HCT116 (cell line): ENCODE measurements around the gene CCT5. TPM values are rescaled to one million over a fixed set of nuclear protein-coding genes. Genes with fewer than 3 reads are reported as not detected.
"Not testable (repeated sequence)": the region's sequence is repeated elsewhere in the genome, so short reads cannot be mapped to it uniquely, and the experiment has no call there.

ENCODE experiments used
- ATAC-seq: fragments of 200-7000 bp; cut with Tn5 transposase; 2 replicates; pipeline ENCODE4 v1.9.1; 2020; ENCODE audit warnings: mild to moderate bottlenecking, moderate library complexity
- BruUV-seq: library from RNA; stranded (reverse); fragments of 400-500 nt; replicated peaks from 2 replicates; lab custom pipeline; 2021; lab: Mats Ljungman, UMichigan
- CTCF ChIA-PET: fragments of 300-600 bp; sonication (Branson Sonifier 250); formaldehyde crosslinking; loops from one replicate; lab custom pipeline; 2021; ENCODE audit warnings: antibody characterized with exemption; lab: Charles Lee
- POLR2A ChIA-PET: fragments of 300-600, 350-600 bp; sonication (Branson Sonifier 250); formaldehyde crosslinking; loops from one replicate; lab custom pipeline; 2021; ENCODE audit warnings: antibody characterized with exemption; lab: Charles Lee
- RAD21 ChIA-PET, 2 experiments: fragments of 300-600 bp; sonication (Branson Sonifier 250); formaldehyde crosslinking; loops; one replicate each; lab custom pipeline; 2023; ENCODE audit warnings: low total read pairs in 2 of 2; ENCODE audit not compliant: uncharacterized antibody in 2 of 2, unreplicated experiment in 2 of 2, low non-redundant PET in 1 of 2; lab: Charles Lee
- DNase-seq: peaks from one replicate; pipeline ENCODE4 v3.0.0-alpha.2; 2010; ENCODE audit warnings: low read depth, low spot score
- H2AFZ ChIP-seq: fragments of 200-600 bp; shearing (Covaris generic), sonication (generic); 2 replicates; pipeline ENCODE4 v1.6.1; 2017; ENCODE audit warnings: low read depth, mixed run types, mixed read lengths, antibody characterized with exemption, low read length; ENCODE audit not compliant: poor library complexity, severe bottlenecking
- H3K27ac ChIP-seq: 2 replicates; pipeline ENCODE4 v1.5.1; 2012; ENCODE audit warnings: low read depth, low read length
- H3K27me3 ChIP-seq: fragments of 200-600 bp; sonication (generic); 2 replicates; pipeline ENCODE4 v1.6.1; 2016; ENCODE audit warnings: mixed run types, low read length, mixed read lengths; ENCODE audit not compliant: insufficient read depth
- H3K36me3 ChIP-seq, 2 experiments: fragments of 200-500 bp in 1 of 2; fragments of 200-600 bp in 1 of 2; sonication (Bioruptor generic) in 1 of 2; sonication (generic) in 1 of 2; 2 replicates each; pipeline versions ENCODE4 v1.5.1 to v1.6.1; 2014 to 2016; ENCODE audit warnings: low read length in 2 of 2, inconsistent platforms in 1 of 2, mixed read lengths in 1 of 2, mixed run types in 1 of 2; ENCODE audit not compliant: insufficient read depth in 2 of 2, control insufficient read depth in 1 of 2
- H3K4me1 ChIP-seq, 2 experiments: fragments of 200-600 bp in 1 of 2; sonication (generic) in 1 of 2; 2 replicates each; pipeline versions ENCODE4 v1.5.1 to v1.6.1; 2012 to 2017; ENCODE audit warnings: low read length in 2 of 2, inconsistent platforms in 1 of 2, mild to moderate bottlenecking in 1 of 2, mixed read lengths in 1 of 2, mixed run types in 1 of 2, moderate library complexity in 1 of 2; ENCODE audit not compliant: insufficient read depth in 2 of 2, control insufficient read depth in 1 of 2
- H3K4me2 ChIP-seq: fragments of 200-600 bp; sonication (generic); 2 replicates; pipeline ENCODE4 v1.6.1; 2017; ENCODE audit warnings: mixed run types, low read length, mixed read lengths
- H3K4me3 ChIP-seq, 2 experiments: fragments of 200-600 bp in 1 of 2; sonication (generic) in 1 of 2; replicated peaks in 1 of 2; 2 replicates each; pipeline ENCODE4 v1.5.1; 2011 to 2016; ENCODE audit warnings: low read length in 2 of 2, control low read depth in 1 of 2, low read depth in 1 of 2, mild to moderate bottlenecking in 1 of 2, mixed read lengths in 1 of 2, mixed run types in 1 of 2
- H3K79me2 ChIP-seq: fragments of 200-600 bp; sonication (generic); 2 replicates; pipeline ENCODE4 v1.6.1; 2017; ENCODE audit warnings: mild to moderate bottlenecking, mixed run types, low read length, moderate library complexity, mixed read lengths; ENCODE audit not compliant: insufficient read depth
- H3K9ac ChIP-seq: fragments of 200-600 bp; sonication (generic); 2 replicates; pipeline ENCODE4 v1.6.1; 2016; ENCODE audit warnings: low read length, mixed read lengths
- H3K9me2 ChIP-seq: fragments of 200-600 bp; sonication (generic), shearing (Covaris generic); 2 replicates; pipeline ENCODE4 v1.6.1; 2017; ENCODE audit warnings: mixed run types, mild to moderate bottlenecking, moderate library complexity; ENCODE audit not compliant: insufficient read depth
- H3K9me3 ChIP-seq, 2 experiments: fragments of 200-500 bp in 1 of 2; fragments of 200-600 bp in 1 of 2; sonication (Bioruptor generic) in 1 of 2; sonication (generic) in 1 of 2; 2 replicates each; pipeline ENCODE4 v1.6.1; 2014 to 2017; ENCODE audit warnings: low read length in 2 of 2, mixed read lengths in 2 of 2, inconsistent platforms in 1 of 2, low read depth in 1 of 2, mild to moderate bottlenecking in 1 of 2, mixed run types in 1 of 2, moderate library complexity in 1 of 2; ENCODE audit not compliant: control insufficient read depth in 1 of 2, insufficient read depth in 1 of 2
- H4K20me1 ChIP-seq: fragments of 200-600 bp; sonication (generic), shearing (Covaris generic); 2 replicates; pipeline ENCODE4 v1.6.1; 2017; ENCODE audit warnings: mixed run types, mild to moderate bottlenecking, moderate library complexity; ENCODE audit not compliant: insufficient read depth
- CBX3 ChIP-seq: IDR thresholded peaks from 2 replicates; pipeline ENCODE4 v1.6.1; 2012; ENCODE audit warnings: low read depth
- POLR2AphosphoS5 ChIP-seq: IDR thresholded peaks from 2 replicates; pipeline ENCODE4 v1.6.1; 2011; ENCODE audit warnings: mild to moderate bottlenecking, low read depth, low read length, moderate library complexity
- intact Hi-C: fragments of 100-400 bp; cut with micrococcal nuclease; formaldehyde crosslinking; loops from 2 replicates; pipeline ENCODE4 v1.10.0; 2022
- total RNA-seq: library from RNA; stranded (reverse); gene quantifications from one replicate; pipeline ENCODE4 v1.2.1, GENCODE V29; 2021; ENCODE audit not compliant: unreplicated experiment
- TF ChIP-seq, protein P1 (sequence below), 3 experiments: fragments of 200-600 bp in 1 of 3; sonication (generic) in 1 of 3; IDR thresholded peaks in 2 of 3; conservative IDR thresholded peaks in 1 of 3; 2 replicates each; pipeline ENCODE4 v1.5.1; 2012 to 2017; ENCODE audit warnings: low read depth in 2 of 3, low read length in 2 of 3, antibody characterized with exemption in 1 of 3, borderline replicate concordance in 1 of 3, control low read depth in 1 of 3, mild to moderate bottlenecking in 1 of 3, mixed read lengths in 1 of 3, mixed run types in 1 of 3, moderate library complexity in 1 of 3; ENCODE audit not compliant: insufficient read depth in 1 of 3

The CCT5 gene
- total RNA-seq, 1 experiment from 2014 or later = 489 TPM

DNA sequence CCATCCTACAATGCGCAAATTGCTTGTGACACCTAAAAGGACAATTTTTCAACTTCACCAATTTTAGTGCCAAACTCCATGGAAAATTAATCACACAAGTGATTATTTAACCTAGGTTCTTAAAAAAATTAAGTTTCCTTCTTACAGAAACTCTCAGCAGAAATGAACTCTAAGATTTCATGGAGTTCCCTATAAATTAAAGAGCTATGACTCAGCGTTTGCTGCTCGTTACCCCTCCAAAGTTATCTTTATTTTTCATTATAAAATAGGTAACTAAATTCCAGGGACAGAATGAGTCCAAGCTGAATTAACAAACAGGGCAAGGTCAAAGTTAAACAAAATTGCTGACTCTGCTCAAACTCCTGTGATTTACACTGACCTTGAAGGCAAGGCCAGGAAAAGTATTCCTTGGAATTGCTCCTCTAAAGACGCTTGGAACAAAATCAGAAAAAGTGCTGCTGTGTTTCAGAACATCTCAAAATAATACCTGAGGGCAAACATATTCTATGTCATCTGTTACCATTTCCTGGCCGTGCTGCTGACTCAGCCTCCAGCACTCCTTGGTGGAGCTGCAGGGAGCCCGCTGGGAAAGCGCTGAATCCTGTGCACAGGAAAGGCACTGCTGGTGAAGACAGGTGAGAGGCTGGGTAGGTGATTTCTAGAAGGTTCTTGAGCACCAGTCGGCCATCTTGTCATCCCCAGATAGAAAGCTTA is 60.1 kb downstream of the CCT5 start (continued):
- TF ChIP-seq, protein P1, sequence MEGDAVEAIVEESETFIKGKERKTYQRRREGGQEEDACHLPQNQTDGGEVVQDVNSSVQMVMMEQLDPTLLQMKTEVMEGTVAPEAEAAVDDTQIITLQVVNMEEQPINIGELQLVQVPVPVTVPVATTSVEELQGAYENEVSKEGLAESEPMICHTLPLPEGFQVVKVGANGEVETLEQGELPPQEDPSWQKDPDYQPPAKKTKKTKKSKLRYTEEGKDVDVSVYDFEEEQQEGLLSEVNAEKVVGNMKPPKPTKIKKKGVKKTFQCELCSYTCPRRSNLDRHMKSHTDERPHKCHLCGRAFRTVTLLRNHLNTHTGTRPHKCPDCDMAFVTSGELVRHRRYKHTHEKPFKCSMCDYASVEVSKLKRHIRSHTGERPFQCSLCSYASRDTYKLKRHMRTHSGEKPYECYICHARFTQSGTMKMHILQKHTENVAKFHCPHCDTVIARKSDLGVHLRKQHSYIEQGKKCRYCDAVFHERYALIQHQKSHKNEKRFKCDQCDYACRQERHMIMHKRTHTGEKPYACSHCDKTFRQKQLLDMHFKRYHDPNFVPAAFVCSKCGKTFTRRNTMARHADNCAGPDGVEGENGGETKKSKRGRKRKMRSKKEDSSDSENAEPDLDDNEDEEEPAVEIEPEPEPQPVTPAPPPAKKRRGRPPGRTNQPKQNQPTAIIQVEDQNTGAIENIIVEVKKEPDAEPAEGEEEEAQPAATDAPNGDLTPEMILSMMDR (IDR thresholded peaks at IDR 0.05 in 2 of 3, conservative IDR thresholded peaks at IDR 0.05 in 1 of 3; ENCODE audit: borderline replicate concordance in 1 of 3, insufficient read depth in 1 of 3, low read depth in 2 of 3, low read length in 2 of 3) = no peak
- peak; percentile 84; the same call in 1 of the 2 replicates for TF ChIP-seq CBX3
- TF ChIP-seq POLR2AphosphoS5 = no peak

DNA sequence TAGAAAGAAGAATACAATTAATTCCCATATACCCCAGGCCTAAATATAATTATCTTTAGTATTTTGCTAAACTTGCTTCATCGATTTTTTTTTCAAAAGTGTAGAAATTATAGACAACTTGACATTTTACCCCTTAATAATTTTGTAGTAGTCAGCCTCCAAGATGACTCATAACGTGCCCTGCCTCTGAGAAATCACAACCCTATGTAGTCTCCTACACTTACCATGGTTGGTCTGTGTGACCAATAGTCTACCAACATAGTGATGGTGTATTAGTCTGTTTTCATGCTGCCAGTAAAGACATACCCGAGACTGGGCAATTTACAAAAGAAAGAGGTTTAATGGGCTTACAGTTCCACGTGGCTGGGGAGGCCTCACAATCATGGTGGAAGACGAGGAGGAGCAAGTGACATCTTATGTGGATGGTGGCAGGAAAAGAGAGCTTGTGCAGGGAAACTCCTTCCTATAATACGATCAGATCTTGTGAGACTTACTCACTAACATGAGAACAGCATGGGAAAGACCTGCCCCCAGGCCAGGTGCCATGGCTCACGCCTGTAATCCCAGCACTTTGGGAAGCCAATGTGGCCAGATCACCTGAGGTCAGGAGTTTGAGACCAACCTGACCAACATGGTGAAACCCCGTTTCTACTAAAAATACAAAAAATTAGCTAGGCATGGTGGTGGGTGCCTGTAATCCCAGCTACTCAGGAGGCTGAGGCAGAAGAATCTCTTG is 60.9 kb downstream of the CCT5 start:
- Histone ChIP-seq H3K4me2 (peak overlapping the region; percentile 60), H3K27ac (peak overlapping the region; percentile 57), H3K9ac (peak overlapping the region; percentile 39), H3K4me1 (peaks cover 39 to 47% of the 10 kb centered on the region in 2 experiments), H2AFZ (peak overlapping the region; percentile 97)
- RAD21 ChIA-PET, H4K20me1 ChIP-seq, BruUV-seq, intact Hi-C loops, H3K4me3 ChIP-seq, H3K79me2 ChIP-seq, DNase-seq, H3K36me3 ChIP-seq, ATAC-seq, H3K9me3 ChIP-seq, H3K9me2 ChIP-seq, H3K27me3 ChIP-seq, CTCF ChIA-PET: not testable (repeated sequence)
- POLR2A ChIA-PET = interaction anchor here (0.7 to 3.2 kb wide), 2 partner anchors 15 to 43 kb away, joined by 3 to 14 read pairs; partner anchors contain the start of gene MARCHF6
